HepG2 (cell line): ENCODE measurements around the gene PDIA5. TPM values are rescaled to one million over a fixed set of nuclear protein-coding genes. Genes with fewer than 3 reads are reported as not detected.
A peak's percentile ranks its signal among the peaks of the same experiment; 100 is the strongest.

ENCODE experiments used
- ARNTL ChIP-seq: sonication (generic); formaldehyde crosslinking; IDR thresholded peaks from 2 replicates; pipeline ENCODE4 v1.4.0; 2020; ENCODE audit warnings: mild to moderate bottlenecking, missing genetic modification reagents
- CCAR2 ChIP-seq: fragments of 200-400 bp; formaldehyde crosslinking; optimal IDR thresholded peaks from 2 replicates; pipeline ENCODE3; 2018; ENCODE audit warnings: low read depth, mild to moderate bottlenecking, low read length, moderate library complexity
- CREBL2 ChIP-seq: sonication (generic); formaldehyde crosslinking; IDR thresholded peaks from 2 replicates; pipeline ENCODE4 v1.8.1; 2023; ENCODE audit warnings: missing genetic modification reagents, mild to moderate bottlenecking, borderline replicate concordance
- FUBP1 ChIP-seq: sonication (generic); formaldehyde crosslinking; IDR thresholded peaks from 2 replicates; pipeline ENCODE4 v1.5.1; 2020; ENCODE audit warnings: missing genetic modification reagents, mild to moderate bottlenecking, borderline replicate concordance
- MTA1 ChIP-seq: sonication (generic); formaldehyde crosslinking; IDR thresholded peaks from 2 replicates; pipeline ENCODE4 v1.4.0; 2020; ENCODE audit warnings: missing genetic modification reagents, mild to moderate bottlenecking, borderline replicate concordance
- RFX3 ChIP-seq: IDR thresholded peaks from 2 replicates; pipeline ENCODE4 v1.6.1; 2016; ENCODE audit warnings: missing biosample characterization, missing genetic modification reagents
- RNF219 ChIP-seq: sonication (generic); formaldehyde crosslinking; IDR thresholded peaks from 2 replicates; pipeline ENCODE4 v1.5.0; 2020; ENCODE audit warnings: mild to moderate bottlenecking, missing genetic modification reagents
- SALL2 ChIP-seq: sonication (generic); formaldehyde crosslinking; IDR thresholded peaks from 2 replicates; pipeline ENCODE4 v1.8.1; 2023; ENCODE audit warnings: mild to moderate bottlenecking, missing genetic modification reagents, inconsistent platforms
- SP4 ChIP-seq: sonication (generic); formaldehyde crosslinking; IDR thresholded peaks from 2 replicates; pipeline ENCODE4 v1.8.1; 2023; ENCODE audit warnings: mild to moderate bottlenecking, missing genetic modification reagents
- THAP8 ChIP-seq: sonication (generic); formaldehyde crosslinking; IDR thresholded peaks from 2 replicates; pipeline ENCODE4 v1.5.1; 2020; ENCODE audit warnings: missing genetic modification reagents, mild to moderate bottlenecking, borderline replicate concordance
- ZBTB43 ChIP-seq: sonication (generic); formaldehyde crosslinking; conservative IDR thresholded peaks from 2 replicates; pipeline ENCODE4 v1.4.0; 2020; ENCODE audit warnings: missing genetic modification reagents
- ZBTB7A ChIP-seq: sonication (generic); formaldehyde crosslinking; IDR thresholded peaks from 2 replicates; pipeline ENCODE4 v1.8.0; 2022; ENCODE audit warnings: mild to moderate bottlenecking, missing genetic modification reagents
- ZFP1 ChIP-seq: IDR thresholded peaks from 2 replicates; pipeline ENCODE4 v1.6.1; 2016
- ZHX1 ChIP-seq: sonication (generic); formaldehyde crosslinking; IDR thresholded peaks from 2 replicates; pipeline ENCODE4 v1.8.1; 2022; ENCODE audit warnings: low read depth, mild to moderate bottlenecking, missing genetic modification reagents
- ZNF138 ChIP-seq: sonication (generic); formaldehyde crosslinking; IDR thresholded peaks from 2 replicates; pipeline ENCODE4 v1.5.0; 2020; ENCODE audit warnings: mild to moderate bottlenecking, low read depth, missing genetic modification reagents
- ZXDC ChIP-seq: sonication (generic); formaldehyde crosslinking; IDR thresholded peaks from 2 replicates; pipeline ENCODE4 v1.5.0; 2020; ENCODE audit warnings: mild to moderate bottlenecking, missing genetic modification reagents
- polyA plus RNA-seq, 8 experiments: library from polyadenylated mRNA; depleted of rRNA in 3 of 8; stranded (reverse) in 7 of 8; unstranded in 1 of 8; fragments of >200 nt; fragmentation: Illumina TruSeq in 4 of 8; extraction: Trizol in 4 of 8; gene quantifications; 2 replicates each; pipeline versions ENCODE4 v1.2.1 to v1.2.3, GENCODE V29; 2011 to 2016; ENCODE audit warnings: low read depth in 4 of 8, missing spikeins in 1 of 8, mixed read lengths in 1 of 8; ENCODE audit not compliant: insufficient read depth in 1 of 8
- total RNA-seq, 5 experiments: library from RNA; depleted of rRNA; stranded (reverse); fragments of >200 nt; fragmentation: Illumina TruSeq; extraction: Trizol; gene quantifications; 2 replicates each; pipeline ENCODE4 v1.2.3, GENCODE V29; 2016; ENCODE audit warnings: low read depth in 1 of 5

PDIA5 gene
- total and polyA plus RNA-seq, 2 of the 13 experiments (the other 11 are each of a cell fraction or from before 2014, with no cell fraction given) = 51.3 to 74.3 TPM

GRCh38 chr3:123201557-123202427 is 135.0 kb downstream of the PDIA5 start, which contains the start of gene SEC22A (continued):
- no peak for TF ChIP-seq FUBP1 (CRISPR knock-in tag)
- TF ChIP-seq ZBTB7A (CRISPR knock-in tag) = no peak; the same call in 1 of the 2 replicates
- TF ChIP-seq ZNF138 (CRISPR knock-in tag) = no peak
- TF ChIP-seq ZHX1 (CRISPR knock-in tag) = no peak
- TF ChIP-seq RFX3 (CRISPR knock-in tag) = no peak
- TF ChIP-seq ZXDC (CRISPR knock-in tag) = no peak
- no peak for TF ChIP-seq CREBL2 (CRISPR knock-in tag)
- no peak for TF ChIP-seq CCAR2
- TF ChIP-seq THAP8 = no peak
- TF ChIP-seq ARNTL (CRISPR knock-in tag) = no peak
- TF ChIP-seq ZFP1 (CRISPR knock-in tag) = no peak
- TF ChIP-seq SP4 (CRISPR knock-in tag) = peak; percentile 81
- TF ChIP-seq ZBTB43 = no peak
- no peak for TF ChIP-seq RNF219 (CRISPR knock-in tag)
- TF ChIP-seq SALL2 = no peak
- TF ChIP-seq MTA1 = no peak
